GM20431 (cell line): ENCODE measurements around the gene TMEM170A.

Experiments used
- in situ Hi-C: fragments of 300-500 bp; cut with MseI, MboI; formaldehyde crosslinking; loops from one replicate; pipeline ENCODE4 v1.15.0; 2020; ENCODE audit warnings: low sequenced_read_pairs; ENCODE audit not compliant: unreplicated experiment

The TMEM170A gene

GRCh38 chr16:75415169-75415905 lies 49.2 kb downstream of the TMEM170A start:
- in situ Hi-C loops = no loop called here

DNA sequence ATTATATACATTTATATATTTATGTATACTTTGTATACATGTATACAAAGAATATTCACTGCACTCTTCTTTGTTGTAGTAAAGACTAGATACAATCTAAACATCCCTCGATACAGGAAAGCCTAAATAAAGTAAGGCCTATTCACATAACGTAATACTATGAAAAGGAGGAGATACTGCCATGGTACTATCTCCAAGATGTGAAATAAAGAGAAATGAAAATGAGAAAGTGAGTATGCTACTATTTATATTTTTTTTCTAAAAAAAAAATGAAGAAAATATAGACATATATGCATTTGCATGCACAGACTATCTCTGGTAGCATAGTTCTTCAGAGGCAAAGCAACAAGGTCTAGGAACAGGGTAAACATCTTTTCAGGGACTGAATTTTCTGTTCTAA lies 50.5 kb downstream of the TMEM170A start:
- in situ Hi-C loops = no loop called here

GRCh38 chr16:75406943-75407342 lies 57.5 kb downstream of the TMEM170A start:
- in situ Hi-C loops = no loop called here

GRCh38 chr16:75402821-75403475 lies 61.5 kb downstream of the TMEM170A start:
- in situ Hi-C loops = no loop called here

DNA sequence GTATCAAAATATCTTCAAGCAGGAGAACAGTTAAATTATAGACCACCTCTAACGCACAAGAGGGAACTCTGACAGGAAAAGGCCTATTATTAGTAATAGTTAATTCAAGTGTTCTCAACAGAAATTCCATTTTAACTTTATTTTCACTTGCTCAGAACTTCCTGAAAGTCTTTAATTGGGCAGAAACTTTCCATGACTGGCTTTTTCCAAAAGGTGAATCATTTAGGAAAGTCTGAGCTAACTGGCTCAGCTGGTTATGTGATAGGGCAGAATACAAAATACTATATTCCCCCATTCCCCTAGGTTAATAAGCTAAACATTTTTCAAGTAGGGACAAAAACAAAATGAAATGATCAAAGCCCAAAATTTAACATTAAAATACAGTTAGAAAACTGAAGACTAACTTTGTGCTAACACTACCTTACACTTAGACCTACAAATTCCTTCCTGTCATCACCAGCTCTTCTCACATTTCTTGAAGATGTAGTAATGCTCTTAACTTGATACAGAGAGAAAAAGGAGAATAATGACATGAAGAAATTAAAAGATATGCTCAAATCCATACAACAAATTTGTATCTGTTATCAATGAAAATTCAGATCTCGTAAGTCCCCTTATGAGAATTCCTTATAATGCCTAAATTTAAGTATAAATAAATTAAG lies 62.2 kb downstream of the TMEM170A start:
- in situ Hi-C loops = no loop called here

DNA sequence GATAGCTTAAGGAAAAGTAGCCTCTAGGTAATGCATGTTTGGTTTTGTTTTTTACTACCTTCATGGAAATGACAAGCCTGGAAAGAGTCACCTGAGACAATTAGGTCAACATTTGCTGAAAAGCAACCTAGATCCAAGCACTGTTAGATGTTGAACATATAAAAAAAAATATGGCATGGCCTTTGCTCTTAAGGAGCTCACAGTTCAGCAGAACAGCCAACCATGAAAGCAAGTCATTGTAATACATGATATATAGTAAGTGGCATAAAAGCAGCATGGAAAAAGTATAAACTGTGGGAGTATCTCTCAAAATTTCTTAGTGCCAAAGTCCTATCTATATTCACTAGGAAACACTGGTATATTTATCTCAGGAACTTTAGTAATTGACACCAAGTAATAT lies 62.8 kb downstream of the TMEM170A start:
- in situ Hi-C loops = no loop called here

GRCh38 chr16:75398333-75398732 lies 66.2 kb downstream of the TMEM170A start:
- in situ Hi-C loops = no loop called here

DNA sequence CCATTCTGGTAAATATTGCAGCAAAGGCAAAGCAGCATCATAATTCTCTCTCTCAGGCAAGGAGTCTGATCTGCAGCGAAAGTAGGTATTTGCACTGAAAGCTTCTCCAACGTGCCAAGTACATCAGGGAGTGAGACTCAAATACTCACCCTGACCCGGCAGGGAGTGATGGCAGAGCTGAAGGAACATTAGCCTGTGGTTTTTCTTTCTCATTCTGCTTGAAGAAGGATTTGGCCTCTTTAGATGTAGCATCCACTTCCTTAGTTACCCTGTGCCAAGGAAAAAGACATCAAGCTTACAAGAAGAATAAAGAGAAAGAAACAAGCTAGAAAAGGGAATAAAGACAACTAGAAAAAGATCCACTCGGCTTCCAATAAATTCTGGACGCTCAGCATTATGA lies 69.5 kb downstream of the TMEM170A start:
- in situ Hi-C loops = no loop called here
